Neural progenitor cell (in vitro differentiated cells): ENCODE measurements around the gene DBNDD1.

Experiments used
- EZH2 ChIP-seq: fragments of 200-600 bp; sonication (generic); IDR thresholded peaks from 2 replicates; pipeline ENCODE4 v1.6.1; 2017; ENCODE audit warnings: antibody characterized with exemption, mild to moderate bottlenecking, moderate library complexity
- EZH2phosphoT487 ChIP-seq: fragments of 200-600 bp; sonication (generic); IDR thresholded peaks from 2 replicates; pipeline ENCODE4 v1.6.1; 2017; ENCODE audit warnings: antibody characterized with exemption
- TF ChIP-seq, protein P1 (sequence below): fragments of 200-600 bp; sonication (generic); IDR thresholded peaks from 2 replicates; pipeline ENCODE4 v1.5.1; 2017; ENCODE audit warnings: antibody characterized with exemption, mild to moderate bottlenecking

DNA sequence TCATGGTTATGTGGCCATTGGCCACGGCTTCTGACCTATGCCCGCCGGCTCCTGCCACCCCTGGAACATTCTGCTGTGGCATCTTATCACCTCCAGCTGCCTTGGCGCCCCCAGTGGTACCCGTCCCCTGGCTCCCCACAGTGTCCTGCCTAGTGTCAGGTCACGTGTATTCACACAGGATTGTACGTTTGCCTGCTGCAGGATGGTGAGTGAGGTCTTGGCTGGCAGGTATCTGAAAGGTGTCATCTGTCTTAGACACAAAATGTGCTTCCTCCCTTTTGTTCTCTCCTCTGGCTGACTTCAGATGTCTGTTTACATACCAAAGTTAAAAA lies 24.9 kb downstream of the DBNDD1 start:
- TF ChIP-seq, protein P1, sequence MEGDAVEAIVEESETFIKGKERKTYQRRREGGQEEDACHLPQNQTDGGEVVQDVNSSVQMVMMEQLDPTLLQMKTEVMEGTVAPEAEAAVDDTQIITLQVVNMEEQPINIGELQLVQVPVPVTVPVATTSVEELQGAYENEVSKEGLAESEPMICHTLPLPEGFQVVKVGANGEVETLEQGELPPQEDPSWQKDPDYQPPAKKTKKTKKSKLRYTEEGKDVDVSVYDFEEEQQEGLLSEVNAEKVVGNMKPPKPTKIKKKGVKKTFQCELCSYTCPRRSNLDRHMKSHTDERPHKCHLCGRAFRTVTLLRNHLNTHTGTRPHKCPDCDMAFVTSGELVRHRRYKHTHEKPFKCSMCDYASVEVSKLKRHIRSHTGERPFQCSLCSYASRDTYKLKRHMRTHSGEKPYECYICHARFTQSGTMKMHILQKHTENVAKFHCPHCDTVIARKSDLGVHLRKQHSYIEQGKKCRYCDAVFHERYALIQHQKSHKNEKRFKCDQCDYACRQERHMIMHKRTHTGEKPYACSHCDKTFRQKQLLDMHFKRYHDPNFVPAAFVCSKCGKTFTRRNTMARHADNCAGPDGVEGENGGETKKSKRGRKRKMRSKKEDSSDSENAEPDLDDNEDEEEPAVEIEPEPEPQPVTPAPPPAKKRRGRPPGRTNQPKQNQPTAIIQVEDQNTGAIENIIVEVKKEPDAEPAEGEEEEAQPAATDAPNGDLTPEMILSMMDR = no peak
- TF ChIP-seq EZH2phosphoT487 = no peak
- TF ChIP-seq EZH2 = no peak
